ENCODE data around the gene MIAT. TPM values are rescaled to one million over a fixed set of nuclear protein-coding genes. Genes with fewer than 3 reads are reported as not detected.

The MIAT gene
- total and polyA plus RNA-seq, 2 donors (not counting 1 experiment from before 2014, with no cell fraction given) = 1.9 to 10.2 TPM

DNA sequence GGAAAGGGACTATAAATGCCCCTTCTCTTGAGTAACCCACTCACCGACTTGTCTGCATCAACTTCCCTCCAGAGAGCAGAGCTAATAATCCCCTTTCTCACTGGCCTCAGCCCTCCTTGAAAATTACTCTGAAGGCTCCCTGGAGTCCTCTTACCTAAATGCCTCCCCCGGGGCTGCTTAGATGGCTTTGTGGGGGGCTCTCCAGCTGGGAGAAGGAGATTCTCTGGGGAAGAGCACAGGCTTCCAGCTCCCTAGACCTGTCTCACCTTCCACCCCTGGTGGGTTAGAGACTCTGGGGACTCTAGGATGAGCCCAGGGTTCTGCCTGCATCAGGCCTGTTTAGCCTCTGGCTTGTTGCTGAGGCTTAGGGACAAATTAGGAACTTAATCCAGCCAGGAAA lies 39.8 kb downstream of the MIAT start:
- Histone ChIP-seq H3K4me1 (ENCODE audit: control insufficient read depth, extremely low read depth, insufficient read depth, low read length) (no peaks in the 10 kb centered on the region), H4K20me1 (ENCODE audit: control insufficient read depth, extremely low read depth, insufficient read depth, low read length) (no peaks in the 10 kb centered on the region), H3K4me2 (ENCODE audit: extremely low read depth, insufficient read depth, low read length) (no peak overlapping the region), H3K4me3 (replicated peaks in 1 of 4; ENCODE audit: control extremely low read depth in 1 of 4, insufficient read depth in 1 of 4, low read depth in 3 of 4, low read length in 4 of 4) (no peak overlapping the region), H2AFZ (ENCODE audit: low read length) (no peak overlapping the region), H3K79me2 (ENCODE audit: control insufficient read depth, insufficient read depth, low read length) (no peaks in the 10 kb centered on the region), H3K36me3 (ENCODE audit: control insufficient read depth, insufficient read depth, low read length) (no peaks in the 10 kb centered on the region), H3K27ac (ENCODE audit: insufficient read depth, low read length) (no peak overlapping the region), H3K9ac (ENCODE audit: insufficient read depth, low read length) (no peak overlapping the region), H3K27me3 (ENCODE audit: control insufficient read depth, insufficient read depth, low read length) (no peaks in the 10 kb centered on the region), H3K9me3 (ENCODE audit: control insufficient read depth, insufficient read depth, low read depth, low read length) (no peaks in the 10 kb centered on the region)
- no peak for TF ChIP-seq EZH2 (IDR thresholded peaks at IDR 0.05; ENCODE audit: low read length, missing control alignments)
- TF ChIP-seq, protein P1, sequence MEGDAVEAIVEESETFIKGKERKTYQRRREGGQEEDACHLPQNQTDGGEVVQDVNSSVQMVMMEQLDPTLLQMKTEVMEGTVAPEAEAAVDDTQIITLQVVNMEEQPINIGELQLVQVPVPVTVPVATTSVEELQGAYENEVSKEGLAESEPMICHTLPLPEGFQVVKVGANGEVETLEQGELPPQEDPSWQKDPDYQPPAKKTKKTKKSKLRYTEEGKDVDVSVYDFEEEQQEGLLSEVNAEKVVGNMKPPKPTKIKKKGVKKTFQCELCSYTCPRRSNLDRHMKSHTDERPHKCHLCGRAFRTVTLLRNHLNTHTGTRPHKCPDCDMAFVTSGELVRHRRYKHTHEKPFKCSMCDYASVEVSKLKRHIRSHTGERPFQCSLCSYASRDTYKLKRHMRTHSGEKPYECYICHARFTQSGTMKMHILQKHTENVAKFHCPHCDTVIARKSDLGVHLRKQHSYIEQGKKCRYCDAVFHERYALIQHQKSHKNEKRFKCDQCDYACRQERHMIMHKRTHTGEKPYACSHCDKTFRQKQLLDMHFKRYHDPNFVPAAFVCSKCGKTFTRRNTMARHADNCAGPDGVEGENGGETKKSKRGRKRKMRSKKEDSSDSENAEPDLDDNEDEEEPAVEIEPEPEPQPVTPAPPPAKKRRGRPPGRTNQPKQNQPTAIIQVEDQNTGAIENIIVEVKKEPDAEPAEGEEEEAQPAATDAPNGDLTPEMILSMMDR (conservative IDR thresholded peaks at IDR 0.05 in 1 of 2, IDR thresholded peaks at IDR 0.05 in 1 of 2; ENCODE audit: low read depth in 1 of 2, low read length in 2 of 2) = no peak
- DNase-seq (ENCODE audit: low read depth in 2 of 2) = no peak

- H3K4me2 ChIP-seq (ENCODE audit: extremely low read depth, insufficient read depth, low read length) = no peak overlapping the region
- no peaks in the 10 kb centered on the region for H3K36me3 ChIP-seq (ENCODE audit: control insufficient read depth, insufficient read depth, low read length)
- no peaks in the 10 kb centered on the region for H3K4me1 ChIP-seq (ENCODE audit: control insufficient read depth, extremely low read depth, insufficient read depth, low read length)
- no peak for DNase-seq (ENCODE audit: low read depth in 2 of 2)
- no peak overlapping the region for H2AFZ ChIP-seq (ENCODE audit: low read length)
- H3K79me2 ChIP-seq (ENCODE audit: control insufficient read depth, insufficient read depth, low read length) = no peaks in the 10 kb centered on the region
- H3K27ac ChIP-seq (ENCODE audit: insufficient read depth, low read length) = no peak overlapping the region
- no peaks in the 10 kb centered on the region for H3K27me3 ChIP-seq (ENCODE audit: control insufficient read depth, insufficient read depth, low read length)
- TF ChIP-seq, protein P1 (conservative IDR thresholded peaks at IDR 0.05 in 1 of 2, IDR thresholded peaks at IDR 0.05 in 1 of 2; ENCODE audit: low read depth in 1 of 2, low read length in 2 of 2) = no peak
- TF ChIP-seq EZH2 (IDR thresholded peaks at IDR 0.05; ENCODE audit: low read length, missing control alignments) = no peak
- no peaks in the 10 kb centered on the region for H3K9me3 ChIP-seq (ENCODE audit: control insufficient read depth, insufficient read depth, low read depth, low read length)
- H4K20me1 ChIP-seq (ENCODE audit: control insufficient read depth, extremely low read depth, insufficient read depth, low read length) = no peaks in the 10 kb centered on the region
- no peak overlapping the region for H3K4me3 ChIP-seq (replicated peaks in 1 of 4; ENCODE audit: control extremely low read depth in 1 of 4, insufficient read depth in 1 of 4, low read depth in 3 of 4, low read length in 4 of 4)
- H3K9ac ChIP-seq (ENCODE audit: insufficient read depth, low read length) = no peak overlapping the region
Measured at GRCh38 chr22:26700462-26700861, 43.1 kb downstream of the MIAT start.

DNA sequence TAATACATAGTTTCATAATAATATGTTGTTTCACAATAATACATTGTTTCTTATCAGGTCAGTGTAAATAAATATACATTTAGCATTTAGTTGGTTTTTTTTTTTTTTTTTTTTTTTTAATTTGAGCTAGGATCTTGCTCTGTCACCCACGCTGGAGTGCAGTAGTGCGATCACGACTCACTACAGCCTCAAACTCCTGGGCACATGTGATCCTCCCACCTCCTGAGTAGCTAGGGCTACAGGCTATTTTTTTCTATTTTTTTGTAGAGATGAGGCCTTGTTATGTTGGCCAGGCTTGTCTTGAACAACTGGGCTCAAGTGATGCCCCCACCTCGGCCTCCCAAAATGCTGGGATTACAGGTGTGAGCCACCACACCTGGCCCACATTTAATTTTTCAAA lies 43.5 kb downstream of the MIAT start:
- Histone ChIP-seq H3K4me1 (ENCODE audit: control insufficient read depth, extremely low read depth, insufficient read depth, low read length) (no peaks in the 10 kb centered on the region), H2AFZ (ENCODE audit: low read length) (no peak overlapping the region), H3K36me3 (ENCODE audit: control insufficient read depth, insufficient read depth, low read length) (no peaks in the 10 kb centered on the region), H3K79me2 (ENCODE audit: control insufficient read depth, insufficient read depth, low read length) (no peaks in the 10 kb centered on the region), H3K27ac (ENCODE audit: insufficient read depth, low read length) (no peak overlapping the region), H4K20me1 (ENCODE audit: control insufficient read depth, extremely low read depth, insufficient read depth, low read length) (no peaks in the 10 kb centered on the region), H3K27me3 (ENCODE audit: control insufficient read depth, insufficient read depth, low read length) (no peaks in the 10 kb centered on the region), H3K9ac (ENCODE audit: insufficient read depth, low read length) (no peak overlapping the region), H3K9me3 (ENCODE audit: control insufficient read depth, insufficient read depth, low read depth, low read length) (no peaks in the 10 kb centered on the region), H3K4me3 (replicated peaks in 1 of 4; ENCODE audit: control extremely low read depth in 1 of 4, insufficient read depth in 1 of 4, low read depth in 3 of 4, low read length in 4 of 4) (no peak overlapping the region), H3K4me2 (ENCODE audit: extremely low read depth, insufficient read depth, low read length) (no peak overlapping the region)
- TF ChIP-seq, protein P1 (conservative IDR thresholded peaks at IDR 0.05 in 1 of 2, IDR thresholded peaks at IDR 0.05 in 1 of 2; ENCODE audit: low read depth in 1 of 2, low read length in 2 of 2) = no peak
- no peak for TF ChIP-seq EZH2 (IDR thresholded peaks at IDR 0.05; ENCODE audit: low read length, missing control alignments)
- no peak for DNase-seq (ENCODE audit: low read depth in 2 of 2)
